IMR-90 (cell line): ENCODE results near the gene HOXC6. TPM values are rescaled to one million over a fixed set of nuclear protein-coding genes. Genes with fewer than 3 reads are reported as not detected.

Source experiments
- ATAC-seq: fragments of 200-7000 bp; cut with Tn5 transposase; 2 replicates; pipeline ENCODE4 v1.9.1; 2020; ENCODE audit warnings: low read depth, mild to moderate bottlenecking, moderate library complexity
- BruUV-seq: library from RNA; stranded (reverse); fragments of 400-500 nt; replicated peaks from 2 replicates; lab custom pipeline; 2021; lab: Mats Ljungman, UMichigan
- CTCF ChIA-PET: fragments of 300-600 bp; formaldehyde crosslinking; extraction: SDS; loops from one replicate; lab custom pipeline; 2021; ENCODE audit warnings: antibody characterized with exemption; lab: Yijun Ruan, JAX
- POLR2A ChIA-PET: fragments of 300-600 bp; sonication (Branson Sonifier 250); formaldehyde crosslinking; loops from one replicate; lab custom pipeline; 2022; ENCODE audit warnings: antibody characterized with exemption; ENCODE audit not compliant: unreplicated experiment; lab: Charles Lee
- DNase-seq: peaks from one replicate; pipeline ENCODE4 v3.0.0; 2013
- H2AFZ ChIP-seq: replicated peaks from 2 replicates; pipeline ENCODE3; 2013; ENCODE audit warnings: low read length, mild to moderate bottlenecking; ENCODE audit not compliant: poor library complexity
- H2AK5ac ChIP-seq: 2 replicates; pipeline ENCODE4 v1.6.1; 2013; ENCODE audit warnings: low read depth, low read length, inconsistent platforms
- H2AK9ac ChIP-seq: replicated peaks from 2 replicates; pipeline ENCODE3; 2013; ENCODE audit warnings: mild to moderate bottlenecking, low read depth, low read length, moderate library complexity; ENCODE audit not compliant: poor library complexity
- H2BK120ac ChIP-seq: 2 replicates; pipeline ENCODE4 v1.6.1; 2013; ENCODE audit warnings: low read depth, low read length, inconsistent platforms
- H2BK15ac ChIP-seq: 3 replicates; pipeline ENCODE4 v1.6.1; 2013; ENCODE audit warnings: low read depth, low read length, inconsistent platforms
- H2BK20ac ChIP-seq: 2 replicates; pipeline ENCODE4 v1.6.1; 2013; ENCODE audit warnings: low read depth, mild to moderate bottlenecking, inconsistent platforms, low read length, moderate library complexity
- H2BK5ac ChIP-seq: 2 replicates; pipeline ENCODE4 v1.6.1; 2013; ENCODE audit warnings: mild to moderate bottlenecking, low read depth, low read length, inconsistent platforms; ENCODE audit not compliant: poor library complexity, severe bottlenecking
- H3K14ac ChIP-seq: replicated peaks from 2 replicates; pipeline ENCODE4 v1.6.1; 2013; ENCODE audit warnings: low read depth, low read length, inconsistent platforms
- H3K18ac ChIP-seq: 2 replicates; pipeline ENCODE4 v1.6.1; 2013; ENCODE audit warnings: low read depth, low read length, control low read depth
- H3K23ac ChIP-seq: 2 replicates; pipeline ENCODE4 v1.6.1; 2013; ENCODE audit warnings: low read depth, low read length, inconsistent platforms
- H3K27ac ChIP-seq: 2 replicates; pipeline ENCODE4 v1.5.1; 2013; ENCODE audit warnings: mild to moderate bottlenecking, control low read depth, low read length; ENCODE audit not compliant: insufficient read depth
- H3K27me3 ChIP-seq: 2 replicates; pipeline ENCODE4 v1.6.1; 2013; ENCODE audit warnings: low read length; ENCODE audit not compliant: control insufficient read depth, insufficient read depth
- H3K36me3 ChIP-seq: 2 replicates; pipeline ENCODE4 v1.6.1; 2013; ENCODE audit warnings: low read length, mixed read lengths; ENCODE audit not compliant: control insufficient read depth, insufficient read depth
- H3K4ac ChIP-seq: 2 replicates; pipeline ENCODE4 v1.6.1; 2013; ENCODE audit warnings: low read depth, low read length, inconsistent platforms
- H3K4me1 ChIP-seq: 2 replicates; pipeline ENCODE4 v1.6.1; 2013; ENCODE audit warnings: low read length, mixed read lengths; ENCODE audit not compliant: control insufficient read depth, insufficient read depth
- H3K4me2 ChIP-seq: 2 replicates; pipeline ENCODE4 v1.6.1; 2013; ENCODE audit warnings: low read depth, mild to moderate bottlenecking, control low read depth, low read length, moderate library complexity
- H3K4me3 ChIP-seq: 2 replicates; pipeline ENCODE4 v1.5.1; 2013; ENCODE audit warnings: low read depth, mild to moderate bottlenecking, control low read depth, low read length, moderate library complexity; ENCODE audit not compliant: insufficient read depth
- H3K56ac ChIP-seq: 2 replicates; pipeline ENCODE4 v1.6.1; 2013; ENCODE audit warnings: low read length, inconsistent platforms; ENCODE audit not compliant: insufficient read depth; ENCODE audit errors: extremely low read depth
- H3K79me1 ChIP-seq, 2 experiments: 2 replicates each; pipeline ENCODE4 v1.6.1; 2013; ENCODE audit warnings: low read length in 2 of 2, inconsistent platforms in 1 of 2, low read depth in 1 of 2
- H3K9ac ChIP-seq: 2 replicates; pipeline ENCODE4 v1.6.1; 2013; ENCODE audit warnings: low read depth, low read length, control low read depth
- H3K9me1 ChIP-seq: 2 replicates; pipeline ENCODE4 v1.6.1; 2013; ENCODE audit warnings: low read length, inconsistent platforms; ENCODE audit not compliant: insufficient read depth
- H3K9me3 ChIP-seq: 2 replicates; pipeline ENCODE4 v1.6.1; 2013; ENCODE audit warnings: low read length; ENCODE audit not compliant: control insufficient read depth, insufficient read depth
- H4K20me1 ChIP-seq: 2 replicates; pipeline ENCODE4 v1.6.1; 2013; ENCODE audit warnings: low read length, inconsistent platforms; ENCODE audit not compliant: insufficient read depth
- H4K5ac ChIP-seq: 2 replicates; pipeline ENCODE4 v1.6.1; 2013; ENCODE audit warnings: mild to moderate bottlenecking, low read depth, low read length, control low read depth
- H4K8ac ChIP-seq, 2 experiments: 2 replicates each; pipeline ENCODE4 v1.6.1; 2013; ENCODE audit warnings: low read depth in 2 of 2, low read length in 2 of 2, control low read depth in 1 of 2, inconsistent platforms in 1 of 2
- H4K91ac ChIP-seq: 2 replicates; pipeline ENCODE4 v1.6.1; 2013; ENCODE audit warnings: low read depth, low read length, inconsistent platforms; ENCODE audit not compliant: insufficient read depth
- BHLHE40 ChIP-seq: fragments of 150-350 bp; IDR thresholded peaks from 2 replicates; pipeline ENCODE4 v1.6.1; 2016; ENCODE audit warnings: mild to moderate bottlenecking, low read depth, low read length
- CTCF ChIP-seq: conservative IDR thresholded peaks from 2 replicates; pipeline ENCODE4 v1.5.1; 2012; ENCODE audit warnings: mild to moderate bottlenecking, low read depth, low read length, improper control_type of control experiment
- ELK1 ChIP-seq: fragments of 150-350 bp; IDR thresholded peaks from 2 replicates; pipeline ENCODE4 v1.6.1; 2016; ENCODE audit warnings: low read depth, mild to moderate bottlenecking, low read length, moderate library complexity, borderline replicate concordance
- MAFK ChIP-seq: IDR thresholded peaks from 2 replicates; pipeline ENCODE4 v1.6.1; 2012; ENCODE audit warnings: low read depth, low read length, improper control_type of control experiment
- NFE2L2 ChIP-seq: fragments of 150-350 bp; IDR thresholded peaks from 2 replicates; pipeline ENCODE4 v1.6.1; 2016; ENCODE audit warnings: low read depth, mild to moderate bottlenecking, low read length
- RAD21 ChIP-seq: IDR thresholded peaks from 2 replicates; pipeline ENCODE4 v1.6.1; 2012; ENCODE audit warnings: low read length, improper control_type of control experiment
- RCOR1 ChIP-seq: IDR thresholded peaks from 2 replicates; pipeline ENCODE4 v1.6.1; 2012; ENCODE audit warnings: mild to moderate bottlenecking, low read length, improper control_type of control experiment; ENCODE audit not compliant: insufficient replicate concordance
- SMC3 ChIP-seq: fragments of 150-350 bp; IDR thresholded peaks from 2 replicates; pipeline ENCODE4 v1.6.1; 2016; ENCODE audit warnings: low read depth, mild to moderate bottlenecking, antibody characterized with exemption, low read length, moderate library complexity
- WGBS, 2 experiments: methylation state at CpG; one replicate each; pipeline versions ENCODE4 v1.1.5 to v1.1.7; 2013; ENCODE audit warnings: missing lambda C conversion rate in 2 of 2; ENCODE audit not compliant: insufficient read length in 1 of 2; ENCODE audit errors: extremely low coverage in 2 of 2; 5-methylcytosine and 5-hydroxymethylcytosine counted together
- dilution Hi-C: fragments of 300-500 bp; cut with HindIII; formaldehyde crosslinking; loops from one replicate; pipeline ENCODE4 v1.14.3; 2018; ENCODE audit warnings: low sequenced_read_pairs; ENCODE audit not compliant: unreplicated experiment
- in situ Hi-C: fragments of 300-500 bp; cut with MboI; formaldehyde crosslinking; loops from 3 replicates; pipeline ENCODE4 v1.14.3; 2019; ENCODE audit warnings: low sequenced_read_pairs, inconsistent platforms, mixed read lengths
- intact Hi-C: fragments of 100-400 bp; cut with micrococcal nuclease; formaldehyde crosslinking; loops from 2 replicates; pipeline ENCODE4 v1.10.0; 2022
- polyA plus RNA-seq, 3 experiments: library from polyadenylated mRNA; depleted of rRNA; stranded (reverse); fragments of >200 nt; gene quantifications; 2 replicates each; pipeline ENCODE4 v1.2.3, GENCODE V29; 2012; ENCODE audit warnings: low replicate concordance in 1 of 3
- total RNA-seq: library from RNA; depleted of rRNA; stranded (reverse); fragments of >200 nt; gene quantifications from 2 replicates; pipeline ENCODE4 v1.2.3, GENCODE V29; 2012

The HOXC6 gene
- total and polyA plus RNA-seq, 2 of the 4 experiments (the other 2 are of a cell fraction): 1.1 TPM; not detected in 1

- Histone ChIP-seq H3K14ac (no peak overlapping the region), H3K4me3 (no peak overlapping the region), H2AFZ (no peak overlapping the region), H3K9me1 (no peaks in the 10 kb centered on the region), H2BK20ac (no peak overlapping the region), H3K4me1 (no peaks in the 10 kb centered on the region), H3K4me2 (no peak overlapping the region), H2BK5ac (no peak overlapping the region), H3K9ac (no peak overlapping the region), H3K23ac (no peak overlapping the region), H2AK9ac (no peak overlapping the region), H4K8ac (no peak overlapping the region), H3K56ac (no peak overlapping the region), H4K5ac (no peak overlapping the region), H2AK5ac (no peak overlapping the region), H3K27me3 (peaks cover 95% of the 10 kb centered on the region), H3K27ac (no peak overlapping the region), H3K9me3 (peaks cover 6% of the 10 kb centered on the region), H3K79me1 (no peaks in the 10 kb centered on the region), H3K4ac (no peak overlapping the region), H4K91ac (no peak overlapping the region), H3K18ac (no peak overlapping the region), H3K36me3 (no peaks in the 10 kb centered on the region), H2BK15ac (no peak overlapping the region), H2BK120ac (no peak overlapping the region), H4K20me1 (no peaks in the 10 kb centered on the region)
- dilution Hi-C loops: no loop called here
- TF ChIP-seq RCOR1: no peak
- TF ChIP-seq CTCF: no peak
- no peak for TF ChIP-seq SMC3
- TF ChIP-seq MAFK: no peak
- TF ChIP-seq ELK1: no peak
- no peak for TF ChIP-seq NFE2L2
- TF ChIP-seq RAD21: no peak
- no peak for TF ChIP-seq BHLHE40
- BruUV-seq: no TSS peak
- intact Hi-C loops: no loop called here
- DNase-seq: no peak
- POLR2A ChIA-PET: no interaction called here
- WGBS, 2 experiments: 12% methylated on average over 19 of the region's 30 CpGs; no CpG with 5 or more reads in 1 of the 2 experiments
- CTCF ChIA-PET: interaction anchor here (1.0 kb wide), 1 partner anchor 207 kb away, joined by 3 read pairs; no protein-coding TSS in a partner anchor
- in situ Hi-C loops: no loop called here
- no peak for ATAC-seq
Measured at GRCh38 chr12:53983950-53984572, 44.2 kb upstream of the HOXC6 start.
